ENCODE measurements around the gene APOO. TPM values are rescaled to one million over a fixed set of nuclear protein-coding genes. Genes with fewer than 3 reads are reported as not detected.

Gene APOO
- total RNA-seq, 2 donors from 2014 or later: 1.5 to 5.1 TPM

DNA sequence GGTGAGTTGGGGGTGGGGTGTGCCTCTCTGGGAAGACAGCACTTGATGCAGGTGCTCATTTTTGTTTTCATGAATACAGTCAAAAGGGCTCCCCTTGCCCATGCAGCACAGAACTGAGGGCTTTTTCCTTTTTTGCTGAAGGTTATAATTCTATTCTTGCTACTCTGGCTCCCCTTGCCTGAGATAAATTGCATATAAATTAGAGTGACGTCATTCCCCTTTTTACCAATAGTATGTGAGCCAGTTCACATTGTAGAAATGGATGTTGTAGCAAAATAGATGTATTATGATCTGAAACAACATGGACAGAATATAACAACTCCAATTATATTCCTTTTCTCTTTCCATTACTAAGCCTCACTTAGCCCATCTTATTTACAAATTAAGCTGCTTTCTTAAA, 28.4 kb upstream of the APOO start:
- Histone ChIP-seq H3K9me3 (no peaks in the 10 kb centered on the region), H3K27me3 (replicated peaks; ENCODE audit: insufficient read depth) (no peaks in the 10 kb centered on the region), H3K4me3 (no peak overlapping the region), H3K27ac (no peak overlapping the region), H3K36me3 (no peaks in the 10 kb centered on the region), H3K4me1 (ENCODE audit: control insufficient read depth in 1 of 2, low read depth in 2 of 2) (no peaks in the 10 kb centered on the region)
- ATAC-seq (ENCODE audit: insufficient number of reproducible peaks, low FRiP score, low read depth): no peak
- no peak for DNase-seq (ENCODE audit: low spot score)
- TF ChIP-seq, protein P1, sequence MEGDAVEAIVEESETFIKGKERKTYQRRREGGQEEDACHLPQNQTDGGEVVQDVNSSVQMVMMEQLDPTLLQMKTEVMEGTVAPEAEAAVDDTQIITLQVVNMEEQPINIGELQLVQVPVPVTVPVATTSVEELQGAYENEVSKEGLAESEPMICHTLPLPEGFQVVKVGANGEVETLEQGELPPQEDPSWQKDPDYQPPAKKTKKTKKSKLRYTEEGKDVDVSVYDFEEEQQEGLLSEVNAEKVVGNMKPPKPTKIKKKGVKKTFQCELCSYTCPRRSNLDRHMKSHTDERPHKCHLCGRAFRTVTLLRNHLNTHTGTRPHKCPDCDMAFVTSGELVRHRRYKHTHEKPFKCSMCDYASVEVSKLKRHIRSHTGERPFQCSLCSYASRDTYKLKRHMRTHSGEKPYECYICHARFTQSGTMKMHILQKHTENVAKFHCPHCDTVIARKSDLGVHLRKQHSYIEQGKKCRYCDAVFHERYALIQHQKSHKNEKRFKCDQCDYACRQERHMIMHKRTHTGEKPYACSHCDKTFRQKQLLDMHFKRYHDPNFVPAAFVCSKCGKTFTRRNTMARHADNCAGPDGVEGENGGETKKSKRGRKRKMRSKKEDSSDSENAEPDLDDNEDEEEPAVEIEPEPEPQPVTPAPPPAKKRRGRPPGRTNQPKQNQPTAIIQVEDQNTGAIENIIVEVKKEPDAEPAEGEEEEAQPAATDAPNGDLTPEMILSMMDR (IDR thresholded peaks at IDR 0.05): no peak

DNA sequence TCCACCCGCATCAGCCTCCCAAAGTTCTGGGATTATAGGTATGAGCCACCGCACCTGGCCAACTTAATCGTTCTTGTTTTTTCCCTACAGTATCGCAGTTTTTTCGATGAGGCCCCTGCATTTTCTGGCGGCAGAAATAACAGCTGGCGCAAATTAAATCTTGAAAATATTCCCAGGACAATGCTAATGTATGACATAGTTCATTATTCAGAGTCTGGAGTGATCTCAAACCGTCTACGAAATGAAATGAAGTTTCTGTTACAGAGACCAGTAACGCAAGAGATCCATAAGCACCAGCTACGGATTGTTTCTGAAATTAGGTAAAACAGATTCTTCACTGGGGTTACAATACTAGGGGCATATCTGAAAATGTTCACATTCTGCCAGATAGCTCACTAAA, 27.4 kb upstream of the APOO start:
- Histone ChIP-seq H3K4me3 (no peak overlapping the region), H3K27me3 (replicated peaks; ENCODE audit: insufficient read depth) (no peaks in the 10 kb centered on the region), H3K9me3 (no peaks in the 10 kb centered on the region), H3K36me3 (no peaks in the 10 kb centered on the region), H3K27ac (no peak overlapping the region), H3K4me1 (ENCODE audit: control insufficient read depth in 1 of 2, low read depth in 2 of 2) (no peaks in the 10 kb centered on the region)
- TF ChIP-seq, protein P1 (IDR thresholded peaks at IDR 0.05): no peak
- DNase-seq (ENCODE audit: low spot score) (no peak), ATAC-seq (ENCODE audit: insufficient number of reproducible peaks, low FRiP score, low read depth) (no peak)

DNA sequence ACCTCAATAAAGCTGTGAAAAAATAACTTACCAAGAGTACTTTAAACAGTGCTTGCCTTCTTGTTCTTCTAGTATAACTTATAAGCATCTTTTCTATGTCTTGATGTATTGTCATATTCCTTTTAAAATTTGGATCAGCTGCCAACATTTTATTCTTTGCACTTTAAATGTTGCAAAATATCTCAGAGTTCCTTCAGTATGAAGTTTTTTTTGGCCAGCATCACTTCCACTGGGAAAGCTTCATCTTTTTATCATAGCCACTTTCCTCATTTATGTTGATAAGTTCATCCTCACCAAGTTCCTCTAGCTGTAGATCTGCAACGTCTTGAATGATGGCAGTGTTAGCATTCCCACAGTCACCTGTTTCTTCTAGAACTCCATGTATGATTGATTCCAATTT, 24.3 kb upstream of the APOO start:
- Histone ChIP-seq H3K36me3 (no peaks in the 10 kb centered on the region), H3K9me3 (no peaks in the 10 kb centered on the region), H3K27me3 (replicated peaks; ENCODE audit: insufficient read depth) (no peaks in the 10 kb centered on the region), H3K4me3 (no peak overlapping the region), H3K4me1 (ENCODE audit: control insufficient read depth in 1 of 2, low read depth in 2 of 2) (no peaks in the 10 kb centered on the region), H3K27ac (no peak overlapping the region)
- DNase-seq (ENCODE audit: low spot score) (no peak), ATAC-seq (ENCODE audit: insufficient number of reproducible peaks, low FRiP score, low read depth) (no peak)
- TF ChIP-seq, protein P1 (IDR thresholded peaks at IDR 0.05): no peak

DNA sequence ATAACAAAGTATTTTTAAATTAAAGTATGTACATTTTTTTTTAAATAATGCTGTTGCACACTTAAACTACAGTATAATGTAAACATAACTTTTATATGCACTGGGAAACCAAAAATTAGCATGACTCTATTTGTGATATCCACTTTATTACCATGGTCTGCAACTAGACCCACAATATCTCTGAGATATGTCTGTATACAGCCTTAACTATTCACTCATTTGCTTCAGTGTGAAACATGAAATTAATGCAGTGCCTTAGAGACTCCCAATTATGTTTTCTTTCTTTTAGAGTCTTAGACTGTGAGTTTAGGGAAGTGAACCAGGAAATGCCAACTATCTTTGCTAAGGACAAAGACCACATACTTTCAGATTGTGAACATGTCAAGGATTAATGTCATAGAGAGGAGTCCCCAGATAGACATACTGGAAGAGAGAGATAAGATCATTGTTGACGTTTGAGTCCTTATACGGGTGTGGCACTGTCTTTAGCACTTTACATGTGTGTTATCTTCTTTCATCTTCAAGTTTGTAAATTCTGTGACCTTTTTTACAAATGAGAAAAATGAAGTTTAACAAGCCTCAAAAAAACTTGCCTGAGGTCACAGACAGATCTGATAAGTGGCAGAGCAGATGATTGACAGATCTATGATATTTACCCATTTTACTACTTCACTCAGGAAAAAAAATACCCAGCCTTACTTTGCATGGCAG, 23.3 kb upstream of the APOO start:
- H3K4me3 ChIP-seq: no peak overlapping the region
- H3K27ac ChIP-seq: no peak overlapping the region
- no peaks in the 10 kb centered on the region for H3K4me1 ChIP-seq (ENCODE audit: control insufficient read depth in 1 of 2, low read depth in 2 of 2)
- H3K27me3 ChIP-seq (replicated peaks; ENCODE audit: insufficient read depth): no peaks in the 10 kb centered on the region
- no peaks in the 10 kb centered on the region for H3K36me3 ChIP-seq
- no peaks in the 10 kb centered on the region for H3K9me3 ChIP-seq
- no peak for ATAC-seq (ENCODE audit: insufficient number of reproducible peaks, low FRiP score, low read depth)
- TF ChIP-seq, protein P1 (IDR thresholded peaks at IDR 0.05): no peak
- DNase-seq (ENCODE audit: low spot score): no peak

DNA sequence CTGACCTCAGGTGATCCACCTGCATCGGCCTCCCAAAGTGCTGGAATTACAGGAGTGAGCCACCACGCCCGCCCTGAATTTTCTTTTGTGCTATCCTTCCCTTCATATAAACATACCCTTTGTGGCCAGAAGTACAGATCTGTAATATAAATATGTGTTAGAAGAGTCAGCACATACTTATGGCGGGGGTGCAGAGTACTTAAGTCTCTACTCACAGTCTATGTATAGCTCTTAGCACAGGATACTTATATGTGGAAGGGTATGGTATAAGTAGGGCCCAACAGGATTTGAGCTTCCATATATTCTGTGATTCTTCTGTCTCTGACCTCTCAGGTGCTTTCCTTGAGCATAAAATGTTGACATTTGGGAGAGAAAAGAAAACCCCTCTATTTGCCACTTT, 18.3 kb upstream of the APOO start:
- H3K9me3 ChIP-seq: no peaks in the 10 kb centered on the region
- H3K36me3 ChIP-seq: no peaks in the 10 kb centered on the region
- H3K4me1 ChIP-seq (ENCODE audit: control insufficient read depth in 1 of 2, low read depth in 2 of 2): no peaks in the 10 kb centered on the region
- H3K27ac ChIP-seq: no peak overlapping the region
- ATAC-seq (ENCODE audit: insufficient number of reproducible peaks, low FRiP score, low read depth): no peak
- no peaks in the 10 kb centered on the region for H3K27me3 ChIP-seq (replicated peaks; ENCODE audit: insufficient read depth)
- no peak overlapping the region for H3K4me3 ChIP-seq
- TF ChIP-seq, protein P1 (IDR thresholded peaks at IDR 0.05): no peak
- no peak for DNase-seq (ENCODE audit: low spot score)
